ENCODE measurements around the gene SUPT20H. TPM values are rescaled to one million over a fixed set of nuclear protein-coding genes. Genes with fewer than 3 reads are reported as not detected.

The SUPT20H gene
- total and polyA plus RNA-seq, 2 of the 13 experiments (the other 11 are each of a cell fraction or from before 2014, with no cell fraction given) = 35.0 to 63.6 TPM

DNA sequence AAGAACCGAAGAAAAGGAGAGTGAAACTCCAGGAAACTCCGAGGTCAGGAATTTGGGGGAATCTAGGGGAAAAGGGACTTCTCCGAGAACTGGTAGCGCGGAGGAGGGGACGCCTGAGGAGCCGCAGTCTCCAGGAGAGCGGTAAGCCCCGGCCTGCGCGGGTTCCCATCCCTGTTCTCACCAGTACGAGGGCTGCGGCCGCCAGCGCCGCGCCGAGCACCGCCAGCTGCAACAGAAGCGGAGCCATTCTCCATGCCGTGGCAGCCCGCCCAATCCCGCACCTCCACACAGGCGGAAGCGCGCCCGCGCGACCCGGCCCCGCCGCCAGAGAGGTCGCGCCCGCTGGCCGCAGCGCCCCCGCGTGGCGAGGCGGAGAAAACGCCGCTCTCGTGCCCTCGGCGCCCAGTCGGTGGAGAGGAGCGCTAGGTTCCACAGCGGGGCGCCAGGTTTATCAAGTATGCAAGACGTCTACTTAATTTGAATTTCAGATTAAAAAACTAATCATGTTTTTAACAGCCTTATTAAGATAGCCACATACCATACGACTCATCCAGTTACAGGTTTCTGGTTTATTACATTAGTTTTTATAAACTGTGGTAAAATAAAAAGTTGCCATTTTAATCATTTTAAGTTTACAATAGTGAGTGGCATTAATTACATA is 60.3 kb downstream of the SUPT20H start, which contains the start of gene ALG5 (continued):
- TF ChIP-seq, protein P1, sequence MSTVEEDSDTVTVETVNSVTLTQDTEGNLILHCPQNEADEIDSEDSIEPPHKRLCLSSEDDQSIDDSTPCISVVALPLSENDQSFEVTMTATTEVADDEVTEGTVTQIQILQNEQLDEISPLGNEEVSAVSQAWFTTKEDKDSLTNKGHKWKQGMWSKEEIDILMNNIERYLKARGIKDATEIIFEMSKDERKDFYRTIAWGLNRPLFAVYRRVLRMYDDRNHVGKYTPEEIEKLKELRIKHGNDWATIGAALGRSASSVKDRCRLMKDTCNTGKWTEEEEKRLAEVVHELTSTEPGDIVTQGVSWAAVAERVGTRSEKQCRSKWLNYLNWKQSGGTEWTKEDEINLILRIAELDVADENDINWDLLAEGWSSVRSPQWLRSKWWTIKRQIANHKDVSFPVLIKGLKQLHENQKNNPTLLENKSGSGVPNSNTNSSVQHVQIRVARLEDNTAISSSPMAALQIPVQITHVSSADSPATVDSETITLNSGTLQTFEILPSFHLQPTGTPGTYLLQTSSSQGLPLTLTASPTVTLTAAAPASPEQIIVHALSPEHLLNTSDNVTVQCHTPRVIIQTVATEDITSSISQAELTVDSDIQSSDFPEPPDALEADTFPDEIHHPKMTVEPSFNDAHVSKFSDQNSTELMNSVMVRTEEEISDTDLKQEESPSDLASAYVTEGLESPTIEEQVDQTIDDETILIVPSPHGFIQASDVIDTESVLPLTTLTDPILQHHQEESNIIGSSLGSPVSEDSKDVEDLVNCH (CRISPR knock-in tag; IDR thresholded peaks at IDR 0.05) = no peak
- TF ChIP-seq HNF1B (CRISPR knock-in tag; IDR thresholded peaks at IDR 0.05) (no peak), ZNF329 (CRISPR knock-in tag; IDR thresholded peaks at IDR 0.05; ENCODE audit: low read depth) (peak; percentile 69; the same call in 1 of the 2 replicates), ISL2 (CRISPR knock-in tag; IDR thresholded peaks at IDR 0.05) (peak; percentile 10; the same call in 1 of the 2 replicates), ZNF10 (CRISPR knock-in tag; IDR thresholded peaks at IDR 0.05; ENCODE audit: borderline replicate concordance, low read depth) (no peak), ZSCAN29 (CRISPR knock-in tag; conservative IDR thresholded peaks at IDR 0.05) (no peak), NBN (conservative IDR thresholded peaks at IDR 0.05) (no peak), NFYB (CRISPR knock-in tag; IDR thresholded peaks at IDR 0.05) (peak; percentile 68), ZNF546 (CRISPR knock-in tag; conservative IDR thresholded peaks at IDR 0.05) (0 out of 2 replicates have a peak, but pooled peaks have one; percentile 47), PRMT3 (CRISPR knock-in tag; IDR thresholded peaks at IDR 0.05; ENCODE audit: borderline replicate concordance, low read depth) (no peak), SYNCRIP (IDR thresholded peaks at IDR 0.05; ENCODE audit: insufficient read depth, low read depth, low read length) (no peak), TFDP2 (CRISPR knock-in tag; IDR thresholded peaks at IDR 0.05) (peak; percentile 76; the same call in 1 of the 2 replicates), ZNF652 (CRISPR knock-in tag; IDR thresholded peaks at IDR 0.05; ENCODE audit: borderline replicate concordance, low read depth) (no peak), ZNF607 (CRISPR knock-in tag; IDR thresholded peaks at IDR 0.05; ENCODE audit: borderline replicate concordance) (0 out of 2 replicates have a peak, but pooled peaks have one; percentile 38), ATF7-NPFF (CRISPR knock-in tag; IDR thresholded peaks at IDR 0.05; ENCODE audit: low read depth) (peak; percentile 93), GATA4 (IDR thresholded peaks at IDR 0.05; ENCODE audit: borderline replicate concordance, low read depth) (no peak), TEAD2 (CRISPR knock-in tag; IDR thresholded peaks at IDR 0.05) (no peak), ZNF451 (CRISPR knock-in tag; IDR thresholded peaks at IDR 0.05) (peak; percentile 83)
- TF ChIP-seq, protein P2, sequence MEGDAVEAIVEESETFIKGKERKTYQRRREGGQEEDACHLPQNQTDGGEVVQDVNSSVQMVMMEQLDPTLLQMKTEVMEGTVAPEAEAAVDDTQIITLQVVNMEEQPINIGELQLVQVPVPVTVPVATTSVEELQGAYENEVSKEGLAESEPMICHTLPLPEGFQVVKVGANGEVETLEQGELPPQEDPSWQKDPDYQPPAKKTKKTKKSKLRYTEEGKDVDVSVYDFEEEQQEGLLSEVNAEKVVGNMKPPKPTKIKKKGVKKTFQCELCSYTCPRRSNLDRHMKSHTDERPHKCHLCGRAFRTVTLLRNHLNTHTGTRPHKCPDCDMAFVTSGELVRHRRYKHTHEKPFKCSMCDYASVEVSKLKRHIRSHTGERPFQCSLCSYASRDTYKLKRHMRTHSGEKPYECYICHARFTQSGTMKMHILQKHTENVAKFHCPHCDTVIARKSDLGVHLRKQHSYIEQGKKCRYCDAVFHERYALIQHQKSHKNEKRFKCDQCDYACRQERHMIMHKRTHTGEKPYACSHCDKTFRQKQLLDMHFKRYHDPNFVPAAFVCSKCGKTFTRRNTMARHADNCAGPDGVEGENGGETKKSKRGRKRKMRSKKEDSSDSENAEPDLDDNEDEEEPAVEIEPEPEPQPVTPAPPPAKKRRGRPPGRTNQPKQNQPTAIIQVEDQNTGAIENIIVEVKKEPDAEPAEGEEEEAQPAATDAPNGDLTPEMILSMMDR (CRISPR knock-in tag; IDR thresholded peaks at IDR 0.05) = peak; percentile 87
